Effector memory CD4-positive, alpha-beta T cell (primary cell): Measurements from ENCODE around the gene CAMK2G.

ENCODE experiments used
- DNase-seq, 3 donors: peaks; one replicate each; pipeline ENCODE4 v3.0.0-alpha.2; 2020
- H3K27ac ChIP-seq: 2 replicates; pipeline ENCODE4 v1.7.0; 2013; ENCODE audit warnings: mild to moderate bottlenecking, low read length, moderate library complexity; ENCODE audit not compliant: insufficient read depth, poor library complexity, severe bottlenecking
- H3K27me3 ChIP-seq: replicated peaks from 2 replicates; pipeline ENCODE4 v1.7.0; 2013; ENCODE audit warnings: mild to moderate bottlenecking, low read length; ENCODE audit not compliant: insufficient read depth, control insufficient read depth, poor library complexity, severe bottlenecking
- H3K36me3 ChIP-seq: 2 replicates; pipeline ENCODE4 v1.7.0; 2013; ENCODE audit warnings: mild to moderate bottlenecking, low read length, moderate library complexity; ENCODE audit not compliant: control insufficient read depth, insufficient read depth
- H3K4me1 ChIP-seq: 2 replicates; pipeline ENCODE4 v1.7.0; 2013; ENCODE audit warnings: low read length, mild to moderate bottlenecking; ENCODE audit not compliant: control insufficient read depth, insufficient read depth, poor library complexity, severe bottlenecking
- H3K4me3 ChIP-seq: 2 replicates; pipeline ENCODE4 v1.7.0; 2013; ENCODE audit warnings: low read length, low read depth, mild to moderate bottlenecking; ENCODE audit not compliant: insufficient read depth, poor library complexity, severe bottlenecking
- H3K9me3 ChIP-seq: 2 replicates; pipeline ENCODE4 v1.7.0; 2013; ENCODE audit warnings: mild to moderate bottlenecking, low read length, moderate library complexity; ENCODE audit not compliant: control insufficient read depth

The CAMK2G gene

GRCh38 chr10:73780301-73780700 is 94.1 kb downstream of the CAMK2G start:
- no peaks in the 10 kb centered on the region for H3K27me3 ChIP-seq

DNA sequence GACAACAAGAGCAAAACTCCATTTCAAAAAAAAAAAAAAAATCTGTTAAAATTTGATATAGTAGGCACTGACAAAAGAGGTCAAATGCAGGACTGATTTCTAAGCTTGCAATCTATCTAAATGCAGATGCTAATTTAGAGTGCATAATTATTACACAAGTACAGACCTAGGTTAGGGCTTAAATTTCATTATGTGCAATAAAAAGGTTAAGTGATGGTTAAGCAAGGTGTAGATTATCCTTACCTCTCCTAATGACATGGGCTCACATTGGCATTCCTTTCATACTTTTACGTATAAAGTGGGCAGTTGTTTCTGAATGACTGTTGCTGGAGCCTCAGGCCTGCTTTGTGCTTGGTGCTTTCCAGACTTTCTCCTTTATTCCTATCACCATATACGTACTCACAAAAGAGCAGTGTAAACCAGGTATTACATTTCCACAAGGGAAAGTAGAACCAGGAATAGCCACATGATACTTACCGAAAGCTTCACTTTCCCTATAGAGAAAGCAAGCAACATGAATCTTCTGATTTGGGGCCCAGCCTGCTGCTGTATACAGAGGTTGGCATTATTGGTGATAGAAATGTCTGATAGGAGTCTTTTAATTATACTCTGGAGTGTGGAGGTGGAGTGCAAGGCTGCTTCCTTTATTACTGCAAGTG is 94.7 kb downstream of the CAMK2G start:
- Histone ChIP-seq H3K27ac (no peak overlapping the region), H3K9me3 (no peaks in the 10 kb centered on the region), H3K4me1 (peaks cover 26% of the 10 kb centered on the region), H3K36me3 (peaks cover 21% of the 10 kb centered on the region), H3K27me3 (no peaks in the 10 kb centered on the region), H3K4me3 (no peak overlapping the region)
- no peak for DNase-seq

More at GRCh38 chr10:73780301-73780700, 94.1 kb downstream of the CAMK2G start:
- Histone ChIP-seq H3K4me1 (peaks cover 22% of the 10 kb centered on the region), H3K4me3 (no peak overlapping the region), H3K27ac (no peak overlapping the region), H3K36me3 (peaks cover 21% of the 10 kb centered on the region), H3K9me3 (no peaks in the 10 kb centered on the region)
- no peak for DNase-seq

DNA sequence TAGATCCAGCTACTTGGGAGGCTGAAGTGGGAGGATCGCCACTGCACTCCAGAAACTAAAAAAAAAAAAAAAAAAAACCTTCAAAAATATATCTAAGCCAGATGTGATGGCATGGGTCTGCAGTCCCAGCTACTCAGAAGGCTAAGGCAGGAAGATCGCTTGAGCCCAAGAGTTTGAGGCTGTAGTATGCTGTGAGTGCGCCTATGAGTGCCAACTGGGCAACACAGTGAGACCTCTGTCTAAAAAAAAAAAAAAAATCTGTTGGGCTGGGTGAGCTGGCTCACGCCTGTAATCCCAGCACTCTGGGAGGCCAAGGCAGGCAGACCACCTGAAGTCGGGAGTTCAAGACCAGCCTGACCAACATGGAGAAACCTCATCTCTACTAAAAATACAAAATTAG is 95.3 kb downstream of the CAMK2G start:
- Histone ChIP-seq H3K27ac (no peak overlapping the region), H3K4me1 (peaks cover 32% of the 10 kb centered on the region), H3K36me3 (peaks cover 21% of the 10 kb centered on the region), H3K4me3 (no peak overlapping the region), H3K9me3 (no peaks in the 10 kb centered on the region), H3K27me3 (no peaks in the 10 kb centered on the region)
- DNase-seq: no peak

DNA sequence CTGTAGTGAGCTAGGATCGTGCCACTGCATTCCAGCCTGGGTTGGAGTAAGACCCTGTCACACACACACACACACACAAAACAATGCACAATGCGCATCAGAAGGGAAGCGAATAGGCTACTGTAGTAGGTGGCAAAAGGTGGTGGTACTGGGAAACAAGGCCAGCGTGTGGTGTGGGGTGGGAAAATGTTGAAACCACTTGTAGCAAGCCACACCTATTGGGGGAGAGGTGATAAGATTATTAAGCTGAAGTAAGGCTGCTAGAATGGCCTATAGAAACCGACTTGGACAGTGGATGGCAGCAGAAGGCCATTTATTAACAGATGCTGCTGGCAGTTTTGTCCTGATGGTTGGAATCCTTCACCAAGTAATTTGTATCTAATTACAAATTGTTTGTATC is 99.7 kb downstream of the CAMK2G start:
- H3K36me3 ChIP-seq: peaks cover 31% of the 10 kb centered on the region
- no peaks in the 10 kb centered on the region for H3K27me3 ChIP-seq
- H3K27ac ChIP-seq: no peak overlapping the region
- no peak for DNase-seq
- no peak overlapping the region for H3K4me3 ChIP-seq
- H3K4me1 ChIP-seq: peaks cover 18% of the 10 kb centered on the region
- H3K9me3 ChIP-seq: no peaks in the 10 kb centered on the region

DNA sequence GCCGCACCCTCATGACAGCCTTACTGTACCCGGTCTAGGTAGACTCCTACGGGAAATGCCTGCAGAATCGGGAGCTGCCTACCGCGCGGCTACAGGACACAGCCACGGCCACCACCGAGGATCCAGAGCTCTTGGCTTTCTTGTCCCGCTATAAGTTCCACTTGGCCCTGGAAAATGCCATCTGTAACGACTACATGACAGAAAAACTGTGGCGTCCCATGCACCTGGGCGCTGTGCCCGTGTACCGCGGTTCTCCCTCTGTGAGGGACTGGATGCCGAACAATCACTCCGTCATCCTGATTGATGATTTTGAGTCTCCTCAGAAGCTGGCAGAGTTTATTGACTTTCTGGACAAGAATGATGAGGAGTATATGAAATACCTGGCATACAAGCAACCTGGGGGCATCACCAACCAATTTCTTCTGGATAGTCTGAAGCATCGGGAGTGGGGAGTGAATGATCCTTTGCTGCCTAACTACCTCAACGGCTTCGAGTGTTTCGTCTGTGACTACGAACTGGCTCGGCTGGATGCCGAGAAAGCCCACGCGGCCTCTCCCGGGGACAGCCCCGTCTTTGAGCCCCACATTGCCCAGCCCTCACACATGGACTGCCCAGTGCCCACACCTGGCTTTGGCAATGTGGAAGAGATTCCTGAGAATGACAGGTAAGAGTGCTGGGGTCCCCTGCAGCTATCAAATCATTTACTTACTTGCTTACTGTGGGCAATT is 101.0 kb downstream of the CAMK2G start:
- Histone ChIP-seq H3K27ac (peak overlapping the region; percentile 88), H3K27me3 (no peaks in the 10 kb centered on the region), H3K4me3 (peak overlapping the region; percentile 76), H3K9me3 (no peaks in the 10 kb centered on the region), H3K36me3 (peaks cover 29% of the 10 kb centered on the region), H3K4me1 (peaks cover 29% of the 10 kb centered on the region)
- no peak for DNase-seq

GRCh38 chr10:73772281-73773151 is 101.8 kb downstream of the CAMK2G start:
- H3K27ac ChIP-seq: peak overlapping the region; percentile 88
- peak; percentile 72 to 77 (median 75) for DNase-seq
- H3K27me3 ChIP-seq: no peaks in the 10 kb centered on the region
- H3K4me1 ChIP-seq: peaks cover 29% of the 10 kb centered on the region
- H3K36me3 ChIP-seq: peaks cover 34% of the 10 kb centered on the region
- H3K9me3 ChIP-seq: no peaks in the 10 kb centered on the region
- H3K4me3 ChIP-seq: peak overlapping the region; percentile 76

DNA sequence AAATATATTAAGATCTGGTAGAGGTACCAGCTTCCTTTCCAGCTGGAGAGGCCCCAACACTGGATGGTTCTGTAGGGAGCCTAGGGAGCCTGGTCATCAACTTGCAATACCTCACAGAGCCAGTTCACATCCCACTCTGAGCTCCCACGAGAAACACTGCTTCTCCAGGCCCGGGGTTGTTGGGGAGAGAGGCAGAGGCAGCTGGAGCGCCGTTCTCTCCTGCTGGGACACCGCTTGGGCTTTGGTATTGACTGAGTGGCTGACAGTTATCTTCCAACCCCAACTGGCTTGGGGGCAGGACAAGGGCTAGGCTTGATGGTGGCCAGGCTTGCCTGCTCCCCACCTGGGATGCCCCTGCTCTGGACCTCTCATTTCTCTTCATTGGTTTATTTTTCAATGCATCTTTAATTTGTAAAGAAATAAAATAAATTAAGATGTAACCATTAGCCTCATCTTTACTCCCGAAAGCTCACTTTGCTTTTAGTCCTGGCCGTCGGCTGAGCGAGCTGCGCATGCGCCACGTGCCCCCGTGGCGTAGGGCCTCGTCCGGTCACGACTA is 102.6 kb downstream of the CAMK2G start:
- H3K4me3 ChIP-seq: peak overlapping the region; percentile 76
- DNase-seq: peak in 2 of 3 donors; percentile 61 to 72
- H3K9me3 ChIP-seq: no peaks in the 10 kb centered on the region
- no peaks in the 10 kb centered on the region for H3K27me3 ChIP-seq
- H3K4me1 ChIP-seq: peaks cover 29% of the 10 kb centered on the region
- H3K27ac ChIP-seq: peak overlapping the region; percentile 88
- peaks cover 40% of the 10 kb centered on the region for H3K36me3 ChIP-seq

DNA sequence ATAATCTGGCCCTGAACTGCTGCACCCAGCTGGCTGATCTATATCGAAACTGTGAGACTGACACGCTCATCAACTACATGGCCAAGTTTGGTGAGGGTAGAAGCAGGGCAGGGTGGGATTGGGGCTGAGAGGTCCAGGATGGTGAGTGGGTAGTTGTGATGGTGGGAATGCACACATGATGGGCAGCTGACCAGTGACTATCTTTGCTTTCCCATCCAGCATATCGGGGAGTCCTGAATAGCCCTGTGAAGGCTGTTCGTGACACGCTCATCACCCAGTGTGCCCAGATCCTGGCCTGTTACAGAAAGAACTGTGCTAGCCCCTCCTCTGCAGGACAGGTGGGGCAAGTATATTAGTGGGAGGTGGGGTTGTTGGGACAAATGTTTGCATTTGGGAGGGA is 105.0 kb downstream of the CAMK2G start:
- no peak for DNase-seq
- Histone ChIP-seq H3K4me1 (peaks cover 18% of the 10 kb centered on the region), H3K9me3 (no peaks in the 10 kb centered on the region), H3K27me3 (no peaks in the 10 kb centered on the region), H3K27ac (peak overlapping the region; percentile 5), H3K36me3 (peaks cover 54% of the 10 kb centered on the region), H3K4me3 (no peak overlapping the region)

DNA sequence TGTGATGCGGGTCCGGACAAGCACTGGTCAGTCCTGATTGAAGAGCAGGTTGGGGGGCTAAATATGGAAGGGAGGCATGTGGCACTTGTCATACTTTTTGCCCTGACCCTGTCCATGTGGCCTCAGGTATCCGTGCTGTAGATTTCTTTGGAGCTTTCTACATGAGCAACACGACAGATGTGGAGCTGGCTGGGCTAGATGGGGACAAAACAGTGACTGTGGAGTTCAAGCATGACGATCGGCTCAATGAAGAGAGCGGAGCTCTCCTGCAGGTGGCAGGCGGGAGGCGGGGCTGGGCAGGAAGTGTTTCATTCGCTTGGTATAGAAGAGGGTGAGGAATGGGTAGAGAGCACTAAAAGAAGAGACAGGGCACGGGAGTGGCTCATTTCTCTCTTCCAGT is 105.5 kb downstream of the CAMK2G start:
- H3K27ac ChIP-seq: peak overlapping the region; percentile 5
- H3K9me3 ChIP-seq: no peaks in the 10 kb centered on the region
- DNase-seq: peak; percentile 35 to 51 (median 44)
- H3K4me3 ChIP-seq: no peak overlapping the region
- H3K27me3 ChIP-seq: no peaks in the 10 kb centered on the region
- peaks cover 13% of the 10 kb centered on the region for H3K4me1 ChIP-seq
- H3K36me3 ChIP-seq: peaks cover 60% of the 10 kb centered on the region
